Kidney epithelial cell (primary cell): Measurements from ENCODE around the gene CD82. TPM values are rescaled to one million over a fixed set of nuclear protein-coding genes. Genes with fewer than 3 reads are reported as not detected.

Experiments
- DNase-seq: peaks from one replicate; pipeline ENCODE4 v3.0.0-alpha.2; 2010; ENCODE audit warnings: low read depth
- H3K27me3 ChIP-seq: 2 replicates; pipeline ENCODE4 v1.6.0; 2011; ENCODE audit warnings: low read length; ENCODE audit not compliant: control insufficient read depth, insufficient read depth
- H3K36me3 ChIP-seq: 2 replicates; pipeline ENCODE4 v1.5.1; 2011; ENCODE audit warnings: low read length; ENCODE audit not compliant: control insufficient read depth, insufficient read depth
- H3K4me3 ChIP-seq: 2 replicates; pipeline ENCODE4 v1.5.1; 2011; ENCODE audit warnings: low read depth, mild to moderate bottlenecking, control low read depth, low read length
- CTCF ChIP-seq: IDR thresholded peaks from 2 replicates; pipeline ENCODE4 v1.5.1; 2011; ENCODE audit warnings: mild to moderate bottlenecking, moderate library complexity, low read length, control low read depth, inconsistent platforms; ENCODE audit not compliant: insufficient read depth, poor library complexity, severe bottlenecking
- total RNA-seq: library from RNA; depleted of rRNA; stranded (reverse); fragments of >200 nt; gene quantifications from 2 replicates; pipeline ENCODE4 v1.2.3, GENCODE V29; 2015

CD82 gene
- total RNA-seq, 1 donor from 2014 or later: 47.3 TPM

- Histone ChIP-seq H3K36me3 (no peaks in the 10 kb centered on the region), H3K27me3 (no peaks in the 10 kb centered on the region), H3K4me3 (no peak overlapping the region)
- DNase-seq: no peak
- TF ChIP-seq CTCF: no peak
Observed at GRCh38 chr11:44609783-44610155, 44.3 kb downstream of the CD82 start.

GRCh38 chr11:44610186-44610955 is 44.9 kb downstream of the CD82 start:
- H3K4me3 ChIP-seq: no peak overlapping the region
- H3K36me3 ChIP-seq: no peaks in the 10 kb centered on the region
- no peak for TF ChIP-seq CTCF

GRCh38 chr11:44611088-44611487 is 45.6 kb downstream of the CD82 start:
- H3K4me3 ChIP-seq: no peak overlapping the region
- TF ChIP-seq CTCF: no peak
- DNase-seq: no peak
- no peaks in the 10 kb centered on the region for H3K27me3 ChIP-seq
- H3K36me3 ChIP-seq: no peaks in the 10 kb centered on the region

More at GRCh38 chr11:44610186-44610955, 44.9 kb downstream of the CD82 start:
- H3K27me3 ChIP-seq: no peaks in the 10 kb centered on the region
- no peak for DNase-seq

GRCh38 chr11:44611687-44612434 is 46.4 kb downstream of the CD82 start:
- Histone ChIP-seq H3K27me3 (no peaks in the 10 kb centered on the region), H3K4me3 (no peak overlapping the region), H3K36me3 (no peaks in the 10 kb centered on the region)
- no peak for DNase-seq
- TF ChIP-seq CTCF: no peak

GRCh38 chr11:44613153-44613552 is 47.7 kb downstream of the CD82 start:
- Histone ChIP-seq H3K36me3 (no peaks in the 10 kb centered on the region), H3K4me3 (no peak overlapping the region), H3K27me3 (no peaks in the 10 kb centered on the region)
- DNase-seq: no peak
- TF ChIP-seq CTCF: no peak
